Natural killer cell (primary cell): ENCODE results near the gene PTPRN2. TPM values are rescaled to one million over a fixed set of nuclear protein-coding genes. Genes with fewer than 3 reads are reported as not detected.
"Not testable (repeated sequence)": the region's sequence is repeated elsewhere in the genome, so short reads cannot be mapped to it uniquely, and the experiment has no call there.

Source experiments
- ATAC-seq, 3 donors: fragments of 150-1000 bp in 2 of 3; fragments of 200-7000 bp in 1 of 3; cut with Tn5 transposase; 1 replicate in 1 of 3; 2 replicates in 2 of 3; pipeline ENCODE4 v1.10.0; 2021; ENCODE audit warnings: mild to moderate bottlenecking in 2 of 3, moderate library complexity in 2 of 3
- DNase-seq, 2 donors: peaks; one replicate each; pipeline versions ENCODE4 v3.0.0 to v3.0.0-alpha.2; 2013 to 2021; ENCODE audit warnings: mixed read lengths in 1 of 2
- H3K27ac ChIP-seq: one replicate; pipeline ENCODE4 v1.5.1; 2013; ENCODE audit warnings: mild to moderate bottlenecking, low read length
- H3K27me3 ChIP-seq: one replicate; pipeline ENCODE4 v1.6.1; 2013; ENCODE audit warnings: low read length; ENCODE audit not compliant: control insufficient read depth, insufficient read depth
- H3K36me3 ChIP-seq: one replicate; pipeline ENCODE4 v1.6.1; 2013; ENCODE audit warnings: low read length; ENCODE audit not compliant: control insufficient read depth, insufficient read depth
- H3K4me1 ChIP-seq: one replicate; pipeline ENCODE4 v1.6.1; 2013; ENCODE audit warnings: low read length; ENCODE audit not compliant: control insufficient read depth, insufficient read depth
- H3K4me3 ChIP-seq: one replicate; pipeline ENCODE4 v1.5.1; 2013; ENCODE audit warnings: low read length
- H3K9me3 ChIP-seq: one replicate; pipeline ENCODE4 v1.6.1; 2013; ENCODE audit warnings: low read length; ENCODE audit not compliant: control insufficient read depth, insufficient read depth
- H3K27ac Mint-ChIP-seq, 2 donors: one replicate each; pipeline ENCODE4 v1.8.0; 2022; ENCODE audit warnings: mild to moderate bottlenecking in 2 of 2, mixed read lengths in 2 of 2, moderate library complexity in 1 of 2
- H3K27me3 Mint-ChIP-seq, 2 donors: one replicate each; pipeline ENCODE4 v1.8.0; 2022; ENCODE audit warnings: low read depth in 2 of 2, mixed read lengths in 2 of 2
- H3K36me3 Mint-ChIP-seq: one replicate; pipeline ENCODE4 v1.8.0; 2022; ENCODE audit warnings: mixed read lengths
- H3K4me1 Mint-ChIP-seq, 2 donors: one replicate each; pipeline ENCODE4 v1.8.0; 2022; ENCODE audit warnings: mixed read lengths in 2 of 2
- H3K4me3 Mint-ChIP-seq: one replicate; pipeline ENCODE4 v1.8.0; 2022; ENCODE audit warnings: mild to moderate bottlenecking, moderate library complexity, mixed read lengths
- H3K9me3 Mint-ChIP-seq, 2 donors: one replicate each; pipeline ENCODE4 v1.8.0; 2022; ENCODE audit warnings: mixed read lengths in 2 of 2
- WGBS: methylation state at CpG from one replicate; pipeline ENCODE4 v1.1.7; 2013; ENCODE audit warnings: missing lambda C conversion rate; ENCODE audit not compliant: insufficient coverage; 5-methylcytosine and 5-hydroxymethylcytosine counted together
- intact Hi-C: fragments of 100-400 bp; cut with micrococcal nuclease; formaldehyde crosslinking; loops from one replicate; pipeline ENCODE4 v1.14.2; 2022
- total RNA-seq, 4 donors: library from RNA; stranded (reverse); fragments of 120-200 nt in 1 of 4; gene quantifications; one replicate each; pipeline versions ENCODE4 v1.2.3 to v1.2.4, GENCODE V29; 2013 to 2022
- TF ChIP-seq, protein P1 (sequence below): fragments of 200-600 bp; IDR thresholded peaks from one replicate; pipeline ENCODE4 v1.8.0; 2022; ENCODE audit warnings: antibody characterized with exemption

PTPRN2 gene
- total RNA-seq, 3 donors from 2014 or later (not counting 1 experiment from before 2014, with no cell fraction given), result 1.3 to 2.5 (median 1.9) TPM

DNA sequence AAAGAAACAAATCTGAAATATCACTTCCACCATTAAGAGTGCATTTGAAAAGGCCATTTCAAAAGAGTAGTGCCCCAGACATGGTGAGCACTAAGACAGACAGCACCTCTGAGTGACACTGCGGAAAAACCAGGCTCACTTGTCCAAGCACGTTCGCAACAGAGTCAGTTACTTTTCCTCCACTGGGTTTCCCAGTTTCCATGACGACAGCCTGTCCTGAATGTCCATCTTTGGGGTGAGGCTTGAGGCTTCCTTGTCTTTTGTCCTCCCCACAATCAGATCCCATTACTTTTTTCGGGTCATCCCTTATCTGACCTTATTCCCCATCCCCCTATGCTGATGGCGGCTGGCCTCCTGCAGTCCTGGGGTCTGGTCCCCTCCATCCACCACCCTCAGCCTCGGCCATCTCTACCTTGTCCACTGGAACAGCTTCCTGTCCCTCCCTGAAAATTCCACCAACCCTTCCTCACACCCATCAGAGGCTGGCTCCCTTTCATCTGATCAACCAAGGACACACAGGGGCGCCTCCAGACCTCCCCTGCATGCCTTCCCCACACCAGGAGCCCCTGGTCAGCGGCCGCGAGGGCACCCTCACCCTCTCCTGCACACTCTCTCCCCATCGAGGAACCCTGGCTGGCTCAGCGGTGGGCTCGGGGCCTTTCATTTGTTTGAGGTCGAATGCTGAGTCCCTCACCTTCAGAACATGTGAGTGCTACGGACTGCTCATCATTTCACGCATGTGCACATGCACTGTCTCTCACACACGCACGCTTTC is 887.2 kb downstream of the PTPRN2 start:
- Mint-ChIP-seq H3K9me3 (no peaks in the 10 kb centered on the region), H3K36me3 (no peaks in the 10 kb centered on the region), H3K4me3 (no peak overlapping the region), H3K4me1 (no peaks in the 10 kb centered on the region), H3K27ac (no peak overlapping the region), H3K27me3 (peaks cover 10 to 14% of the 10 kb centered on the region in 2 donors)
- no peak for DNase-seq
- Histone ChIP-seq H3K9me3 (no peaks in the 10 kb centered on the region), H3K4me3 (no peak overlapping the region), H3K4me1 (no peaks in the 10 kb centered on the region), H3K36me3 (no peaks in the 10 kb centered on the region), H3K27me3 (no peaks in the 10 kb centered on the region), H3K27ac (no peak overlapping the region)
- TF ChIP-seq, protein P1, sequence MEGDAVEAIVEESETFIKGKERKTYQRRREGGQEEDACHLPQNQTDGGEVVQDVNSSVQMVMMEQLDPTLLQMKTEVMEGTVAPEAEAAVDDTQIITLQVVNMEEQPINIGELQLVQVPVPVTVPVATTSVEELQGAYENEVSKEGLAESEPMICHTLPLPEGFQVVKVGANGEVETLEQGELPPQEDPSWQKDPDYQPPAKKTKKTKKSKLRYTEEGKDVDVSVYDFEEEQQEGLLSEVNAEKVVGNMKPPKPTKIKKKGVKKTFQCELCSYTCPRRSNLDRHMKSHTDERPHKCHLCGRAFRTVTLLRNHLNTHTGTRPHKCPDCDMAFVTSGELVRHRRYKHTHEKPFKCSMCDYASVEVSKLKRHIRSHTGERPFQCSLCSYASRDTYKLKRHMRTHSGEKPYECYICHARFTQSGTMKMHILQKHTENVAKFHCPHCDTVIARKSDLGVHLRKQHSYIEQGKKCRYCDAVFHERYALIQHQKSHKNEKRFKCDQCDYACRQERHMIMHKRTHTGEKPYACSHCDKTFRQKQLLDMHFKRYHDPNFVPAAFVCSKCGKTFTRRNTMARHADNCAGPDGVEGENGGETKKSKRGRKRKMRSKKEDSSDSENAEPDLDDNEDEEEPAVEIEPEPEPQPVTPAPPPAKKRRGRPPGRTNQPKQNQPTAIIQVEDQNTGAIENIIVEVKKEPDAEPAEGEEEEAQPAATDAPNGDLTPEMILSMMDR, result no peak
- intact Hi-C loops, result no loop called here
- no peak for ATAC-seq
- WGBS, result 83% methylated on average over 19 of the region's 19 CpGs

DNA sequence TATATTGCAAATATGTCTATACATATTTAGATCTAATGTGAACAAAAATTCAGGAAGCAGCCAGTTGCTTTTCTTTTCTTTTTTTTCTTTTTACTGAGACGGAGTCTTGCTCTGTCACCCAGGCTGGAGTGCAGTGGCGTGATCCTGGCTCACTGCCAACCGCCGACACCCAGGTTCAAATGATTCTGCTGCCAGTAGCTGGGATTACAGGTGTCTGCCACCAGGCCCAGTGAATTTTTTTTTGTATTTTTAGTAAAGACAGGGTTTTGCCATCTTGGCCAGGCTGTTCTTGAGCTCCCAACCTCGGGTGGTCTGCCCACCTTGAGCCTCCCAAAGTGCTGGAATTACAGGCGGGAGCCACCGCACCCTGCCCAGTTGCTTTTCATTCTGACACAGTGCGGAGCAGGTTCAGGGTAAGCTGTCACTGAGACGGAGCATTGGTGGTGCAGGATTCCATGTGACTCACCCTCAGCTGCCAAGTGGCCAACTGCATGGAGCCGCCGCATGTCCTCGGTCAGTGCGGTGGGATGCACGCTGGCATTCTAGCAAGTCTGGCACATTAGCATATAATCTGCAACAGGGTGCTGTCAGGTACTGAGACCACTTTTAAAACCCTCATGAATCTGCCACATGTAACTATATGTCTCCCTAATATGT is 888.1 kb downstream of the PTPRN2 start:
- H3K9me3 ChIP-seq, result no peaks in the 10 kb centered on the region
- no peak overlapping the region for H3K4me3 Mint-ChIP-seq
- no peaks in the 10 kb centered on the region for H3K4me1 ChIP-seq
- intact Hi-C loops, result no loop called here
- 76% methylated on average over 14 of the region's 14 CpGs for WGBS
- TF ChIP-seq, protein P1, result no peak
- DNase-seq (no peak), ATAC-seq (no peak)
- H3K27ac Mint-ChIP-seq, result no peak overlapping the region
- H3K36me3 Mint-ChIP-seq, result no peaks in the 10 kb centered on the region
- peaks cover 11 to 19% of the 10 kb centered on the region in 2 donors for H3K27me3 Mint-ChIP-seq
- no peak overlapping the region for H3K4me3 ChIP-seq
- no peaks in the 10 kb centered on the region for H3K36me3 ChIP-seq
- no peaks in the 10 kb centered on the region for H3K27me3 ChIP-seq
- H3K27ac ChIP-seq, result no peak overlapping the region
- no peaks in the 10 kb centered on the region for H3K9me3 Mint-ChIP-seq
- H3K4me1 Mint-ChIP-seq, result no peaks in the 10 kb centered on the region

DNA sequence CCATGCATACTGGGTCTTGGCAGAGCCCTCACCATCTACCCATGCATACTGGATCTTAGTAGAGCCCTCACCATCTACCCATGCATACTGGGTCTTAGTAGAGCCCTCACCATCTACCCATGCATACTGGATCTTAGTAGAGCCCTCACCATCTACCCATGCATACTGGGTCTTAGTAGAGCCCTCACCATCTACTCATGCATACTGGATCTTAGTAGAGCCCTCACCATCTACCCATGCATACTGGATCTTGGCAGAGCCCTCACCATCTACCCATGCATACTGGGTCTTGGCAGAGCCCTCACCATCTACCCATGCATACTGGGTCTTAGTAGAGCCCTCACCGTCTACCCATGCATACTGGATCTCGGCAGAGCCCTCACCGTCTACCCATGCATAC is 890.3 kb downstream of the PTPRN2 start:
- H3K4me1 Mint-ChIP-seq, H3K9me3 Mint-ChIP-seq, H3K27me3 ChIP-seq, H3K9me3 ChIP-seq, H3K36me3 ChIP-seq, H3K27ac ChIP-seq, DNase-seq, H3K4me3 ChIP-seq, ATAC-seq, H3K4me3 Mint-ChIP-seq, H3K4me1 ChIP-seq, H3K27ac Mint-ChIP-seq, intact Hi-C loops, H3K36me3 Mint-ChIP-seq: not testable (repeated sequence)
- WGBS, result 79% methylated on average over 3 of the region's 3 CpGs
- peaks cover 17 to 26% of the 10 kb centered on the region in 2 donors for H3K27me3 Mint-ChIP-seq

DNA sequence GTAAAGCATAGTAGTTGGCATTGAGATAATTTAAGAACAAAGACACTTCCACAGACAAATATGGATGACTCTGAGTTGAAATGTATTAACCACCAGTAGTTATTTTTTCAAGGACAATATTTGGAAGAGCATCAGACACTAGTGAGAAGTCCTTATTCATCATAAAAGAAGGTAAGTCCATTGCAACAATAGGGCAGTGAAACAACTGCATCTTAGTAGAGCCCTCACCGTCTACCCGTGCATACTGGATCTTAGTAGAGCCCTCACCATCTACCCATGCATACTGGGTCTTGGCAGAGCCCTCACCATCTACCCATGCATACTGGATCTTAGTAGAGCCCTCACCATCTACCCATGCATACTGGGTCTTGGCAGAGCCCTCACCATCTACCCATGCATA is 892.0 kb downstream of the PTPRN2 start:
- H3K27ac ChIP-seq, H3K4me1 ChIP-seq, H3K4me3 Mint-ChIP-seq, ATAC-seq, H3K9me3 ChIP-seq, H3K36me3 Mint-ChIP-seq, H3K4me3 ChIP-seq, H3K27ac Mint-ChIP-seq, H3K9me3 Mint-ChIP-seq, H3K4me1 Mint-ChIP-seq, H3K27me3 ChIP-seq, DNase-seq, intact Hi-C loops, H3K36me3 ChIP-seq: not testable (repeated sequence)
- peaks cover 14 to 21% of the 10 kb centered on the region in 2 donors for H3K27me3 Mint-ChIP-seq
- WGBS, result 88% methylated on average over 2 of the region's 2 CpGs
